Endothelial cell (in vitro differentiated cells): ENCODE data around the gene HOXB8. TPM values are rescaled to one million over a fixed set of nuclear protein-coding genes. Genes with fewer than 3 reads are reported as not detected.
A peak's percentile ranks its signal among the peaks of the same experiment; 100 is the strongest.

ENCODE experiments used
- DNase-seq: peaks from one replicate; pipeline ENCODE4 v3.0.0; 2021; ENCODE audit warnings: low spot score
- H3K27ac Mint-ChIP-seq: one replicate; pipeline ENCODE4 v1.8.0; 2021; ENCODE audit warnings: mixed read lengths, inconsistent platforms; ENCODE audit not compliant: unreplicated experiment
- H3K27me3 Mint-ChIP-seq: one replicate; pipeline ENCODE4 v1.8.0; 2021; ENCODE audit warnings: mild to moderate bottlenecking, moderate library complexity, mixed read lengths, inconsistent platforms; ENCODE audit not compliant: unreplicated experiment
- H3K36me3 Mint-ChIP-seq: one replicate; pipeline ENCODE4 v1.8.0; 2021; ENCODE audit warnings: mild to moderate bottlenecking, low read depth, mixed read lengths, inconsistent platforms; ENCODE audit not compliant: unreplicated experiment
- H3K4me1 Mint-ChIP-seq: one replicate; pipeline ENCODE4 v1.8.0; 2021; ENCODE audit warnings: mild to moderate bottlenecking, mixed read lengths, inconsistent platforms; ENCODE audit not compliant: unreplicated experiment
- H3K4me3 Mint-ChIP-seq: one replicate; pipeline ENCODE4 v1.8.0; 2021; ENCODE audit warnings: mild to moderate bottlenecking, mixed read lengths, inconsistent platforms; ENCODE audit not compliant: unreplicated experiment
- H3K9me3 Mint-ChIP-seq: one replicate; pipeline ENCODE4 v1.8.0; 2021; ENCODE audit warnings: mixed read lengths, inconsistent platforms; ENCODE audit not compliant: unreplicated experiment
- CTCF ChIP-seq: fragments of 200-600 bp; sonication (generic); IDR thresholded peaks from one replicate; pipeline ENCODE4 v1.5.0; 2021; ENCODE audit warnings: antibody characterized with exemption; ENCODE audit not compliant: unreplicated experiment
- total RNA-seq: library from RNA; stranded (reverse); fragmentation: NEBNext Ultra II Directional; extraction: Animal tissue kit (Norgen Biotek cat#: 25700); gene quantifications from one replicate; pipeline ENCODE4 v1.2.1, GENCODE V29; 2021; ENCODE audit not compliant: unreplicated experiment

HOXB8 gene
- total RNA-seq, 1 donor from 2014 or later = 0.15 TPM

- H3K27ac Mint-ChIP-seq = no peak overlapping the region
- no peaks in the 10 kb centered on the region for H3K36me3 Mint-ChIP-seq
- TF ChIP-seq CTCF = no peak
- DNase-seq = no peak
- H3K9me3 Mint-ChIP-seq = no peaks in the 10 kb centered on the region
- H3K4me3 Mint-ChIP-seq = no peak overlapping the region
- peaks cover 39% of the 10 kb centered on the region for H3K27me3 Mint-ChIP-seq
- H3K4me1 Mint-ChIP-seq = peaks cover 11% of the 10 kb centered on the region
Measured at GRCh38 chr17:48637323-48638260, 22.5 kb upstream of the HOXB8 start.

- Mint-ChIP-seq H3K4me1 (peaks cover 13% of the 10 kb centered on the region), H3K4me3 (no peak overlapping the region), H3K27ac (peak overlapping the region; percentile 10), H3K36me3 (no peaks in the 10 kb centered on the region), H3K27me3 (peaks cover 35% of the 10 kb centered on the region), H3K9me3 (no peaks in the 10 kb centered on the region)
- DNase-seq = peak; percentile 99
- peak; percentile 74 for TF ChIP-seq CTCF
Measured at GRCh38 chr17:48636177-48637018, 21.3 kb upstream of the HOXB8 start.

- H3K4me3 Mint-ChIP-seq = peak overlapping the region; percentile 51
- no peak overlapping the region for H3K27ac Mint-ChIP-seq
- H3K9me3 Mint-ChIP-seq = no peaks in the 10 kb centered on the region
- no peak for TF ChIP-seq CTCF
- DNase-seq = no peak
- H3K36me3 Mint-ChIP-seq = no peaks in the 10 kb centered on the region
- H3K27me3 Mint-ChIP-seq = peaks cover 39% of the 10 kb centered on the region
- H3K4me1 Mint-ChIP-seq = peaks cover 15% of the 10 kb centered on the region
Measured at GRCh38 chr17:48634493-48635208, 19.6 kb upstream of the HOXB8 start.

- no peak overlapping the region for H3K4me3 Mint-ChIP-seq
- TF ChIP-seq CTCF = no peak
- H3K4me1 Mint-ChIP-seq = peaks cover 15% of the 10 kb centered on the region
- H3K9me3 Mint-ChIP-seq = no peaks in the 10 kb centered on the region
- DNase-seq = no peak
- H3K36me3 Mint-ChIP-seq = no peaks in the 10 kb centered on the region
- peaks cover 44% of the 10 kb centered on the region for H3K27me3 Mint-ChIP-seq
- no peak overlapping the region for H3K27ac Mint-ChIP-seq
Measured at GRCh38 chr17:48633266-48633677, 18.2 kb upstream of the HOXB8 start.
